ENCODE results near the gene TRIM71. TPM values are rescaled to one million over a fixed set of nuclear protein-coding genes. Genes with fewer than 3 reads are reported as not detected.

The TRIM71 gene
- total RNA-seq, 1 experiment from 2014 or later = 274 TPM

GRCh38 chr3:32818229-32818969 lies 602 bp downstream of the TRIM71 start (continued):
- TF ChIP-seq IRF1 (CRISPR knock-in tag; IDR thresholded peaks at IDR 0.05) = no peak; the same call in 1 of the 2 replicates
- no peak for TF ChIP-seq ERG (CRISPR knock-in tag; IDR thresholded peaks at IDR 0.05)
- TF ChIP-seq NR2C2 (CRISPR knock-in tag; IDR thresholded peaks at IDR 0.05) = no peak
- TF ChIP-seq E2F5 (CRISPR knock-in tag; IDR thresholded peaks at IDR 0.05) = no peak
- no peak for TF ChIP-seq OVOL2 (CRISPR knock-in tag; IDR thresholded peaks at IDR 0.05; ENCODE audit: borderline replicate concordance)
- 0 out of 2 replicates have a peak, but pooled peaks have one; percentile 11 for TF ChIP-seq FOXK1 (CRISPR knock-in tag; IDR thresholded peaks at IDR 0.05)
- TF ChIP-seq ATF3 (CRISPR knock-in tag; conservative IDR thresholded peaks at IDR 0.05) = no peak
- TF ChIP-seq ETV6 (CRISPR knock-in tag; IDR thresholded peaks at IDR 0.05) = no peak
- TF ChIP-seq NFATC4 (CRISPR knock-in tag; IDR thresholded peaks at IDR 0.05) = no peak
- TF ChIP-seq E2F4 (CRISPR knock-in tag; IDR thresholded peaks at IDR 0.05; ENCODE audit: borderline replicate concordance, low read depth) = peak; percentile 52
- no peak for TF ChIP-seq MXD4 (CRISPR knock-in tag; IDR thresholded peaks at IDR 0.05; ENCODE audit: borderline replicate concordance)
- TF ChIP-seq ZNF219 (CRISPR knock-in tag; IDR thresholded peaks at IDR 0.05; ENCODE audit: borderline replicate concordance) = no peak
- TF ChIP-seq ZNF232 (CRISPR knock-in tag; IDR thresholded peaks at IDR 0.05) = no peak
- TF ChIP-seq JUN (CRISPR knock-in tag; IDR thresholded peaks at IDR 0.05) = peak; percentile 43; the same call in 1 of the 2 replicates
- TF ChIP-seq SMAD4 (CRISPR knock-in tag; IDR thresholded peaks at IDR 0.05) = no peak
- no peak for TF ChIP-seq TEAD1 (CRISPR knock-in tag; IDR thresholded peaks at IDR 0.05)
- TF ChIP-seq NR3C1 (CRISPR knock-in tag; conservative IDR thresholded peaks at IDR 0.05; ENCODE audit: low read depth) = no peak
- 0 out of 2 replicates have a peak, but pooled peaks have one; percentile 50 for TF ChIP-seq IRF2 (CRISPR knock-in tag; IDR thresholded peaks at IDR 0.05; ENCODE audit: borderline replicate concordance, low read depth)
- TF ChIP-seq GRHL2 (CRISPR knock-in tag; IDR thresholded peaks at IDR 0.05; ENCODE audit: insufficient replicate concordance, severe bottlenecking) = no peak
- TF ChIP-seq TCF7 (CRISPR knock-in tag; IDR thresholded peaks at IDR 0.05; ENCODE audit: low read depth) = no peak
- no peak for TF ChIP-seq ZNF121 (CRISPR knock-in tag; IDR thresholded peaks at IDR 0.05)
- TF ChIP-seq ZNF396 (CRISPR knock-in tag; IDR thresholded peaks at IDR 0.05; ENCODE audit: borderline replicate concordance) = no peak
- no peak for TF ChIP-seq AFF4 (CRISPR knock-in tag; IDR thresholded peaks at IDR 0.05; ENCODE audit: borderline replicate concordance)
- no peak for TF ChIP-seq EMX1 (CRISPR knock-in tag; IDR thresholded peaks at IDR 0.05)
- TF ChIP-seq SMAD3 (CRISPR knock-in tag; IDR thresholded peaks at IDR 0.05; ENCODE audit: borderline replicate concordance) = no peak
- TF ChIP-seq ELF4 (CRISPR knock-in tag; IDR thresholded peaks at IDR 0.05; ENCODE audit: low read depth) = no peak
- no peak for TF ChIP-seq USF2 (CRISPR knock-in tag; IDR thresholded peaks at IDR 0.05)
- no peak for TF ChIP-seq PREB (CRISPR knock-in tag; IDR thresholded peaks at IDR 0.05; ENCODE audit: borderline replicate concordance)
